ENCODE results near the gene NFATC2. TPM values are rescaled to one million over a fixed set of nuclear protein-coding genes. Genes with fewer than 3 reads are reported as not detected.

Gene NFATC2
- total RNA-seq, 4 donors from 2014 or later = 5.7 to 36.4 (median 12.0) TPM

DNA sequence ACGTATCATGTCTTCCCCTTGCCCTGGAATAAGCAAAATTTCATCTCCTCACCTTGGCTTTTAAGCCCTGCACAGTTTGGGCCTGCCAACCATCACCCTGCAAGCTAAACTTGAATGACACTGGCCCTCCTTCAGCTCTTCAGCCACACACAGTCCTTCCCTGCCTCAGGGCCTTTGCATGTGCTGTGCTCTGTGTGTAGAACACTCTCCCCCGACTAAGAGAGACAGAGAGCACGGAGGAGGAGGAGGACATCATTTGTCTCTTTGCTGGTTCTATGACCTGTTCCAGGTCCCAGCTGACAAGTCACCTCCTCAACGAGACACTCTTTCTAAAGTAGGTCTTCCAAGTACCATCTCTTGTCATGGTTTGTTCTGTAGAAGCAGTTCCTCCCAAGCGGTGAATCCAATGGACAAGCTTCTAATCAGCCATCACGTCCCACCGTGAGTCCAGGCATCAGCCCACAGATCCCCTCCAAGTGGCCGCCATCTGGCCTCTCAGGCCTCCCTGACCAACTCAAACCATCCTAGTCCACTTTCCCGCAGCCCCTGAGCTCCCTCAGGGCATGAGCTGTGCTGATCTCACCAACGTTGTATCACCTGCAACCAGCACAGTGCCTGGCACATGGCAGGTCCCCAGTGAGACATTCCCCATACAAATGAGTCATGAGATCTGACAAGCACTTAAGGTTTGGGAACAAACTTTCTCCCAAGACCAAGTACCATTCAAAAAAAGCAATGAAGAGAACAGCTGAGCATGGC, 30.5 kb downstream of the NFATC2 start:
- Histone ChIP-seq H3K4me1 (no peaks in the 10 kb centered on the region), H3K36me3 (no peaks in the 10 kb centered on the region), H3K9me3 (no peaks in the 10 kb centered on the region), H3K27ac (no peak overlapping the region), H3K27me3 (no peaks in the 10 kb centered on the region), H3K4me3 (no peak overlapping the region)
- intact Hi-C loops (cut with DNase I; ENCODE audit: low total_unique reads) = no loop called here
- TF ChIP-seq POLR2A (IDR thresholded peaks at IDR 0.05) = no peak
- TF ChIP-seq, protein P1, sequence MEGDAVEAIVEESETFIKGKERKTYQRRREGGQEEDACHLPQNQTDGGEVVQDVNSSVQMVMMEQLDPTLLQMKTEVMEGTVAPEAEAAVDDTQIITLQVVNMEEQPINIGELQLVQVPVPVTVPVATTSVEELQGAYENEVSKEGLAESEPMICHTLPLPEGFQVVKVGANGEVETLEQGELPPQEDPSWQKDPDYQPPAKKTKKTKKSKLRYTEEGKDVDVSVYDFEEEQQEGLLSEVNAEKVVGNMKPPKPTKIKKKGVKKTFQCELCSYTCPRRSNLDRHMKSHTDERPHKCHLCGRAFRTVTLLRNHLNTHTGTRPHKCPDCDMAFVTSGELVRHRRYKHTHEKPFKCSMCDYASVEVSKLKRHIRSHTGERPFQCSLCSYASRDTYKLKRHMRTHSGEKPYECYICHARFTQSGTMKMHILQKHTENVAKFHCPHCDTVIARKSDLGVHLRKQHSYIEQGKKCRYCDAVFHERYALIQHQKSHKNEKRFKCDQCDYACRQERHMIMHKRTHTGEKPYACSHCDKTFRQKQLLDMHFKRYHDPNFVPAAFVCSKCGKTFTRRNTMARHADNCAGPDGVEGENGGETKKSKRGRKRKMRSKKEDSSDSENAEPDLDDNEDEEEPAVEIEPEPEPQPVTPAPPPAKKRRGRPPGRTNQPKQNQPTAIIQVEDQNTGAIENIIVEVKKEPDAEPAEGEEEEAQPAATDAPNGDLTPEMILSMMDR (IDR thresholded peaks at IDR 0.05) = no peak
- DNase-seq = no peak

DNA sequence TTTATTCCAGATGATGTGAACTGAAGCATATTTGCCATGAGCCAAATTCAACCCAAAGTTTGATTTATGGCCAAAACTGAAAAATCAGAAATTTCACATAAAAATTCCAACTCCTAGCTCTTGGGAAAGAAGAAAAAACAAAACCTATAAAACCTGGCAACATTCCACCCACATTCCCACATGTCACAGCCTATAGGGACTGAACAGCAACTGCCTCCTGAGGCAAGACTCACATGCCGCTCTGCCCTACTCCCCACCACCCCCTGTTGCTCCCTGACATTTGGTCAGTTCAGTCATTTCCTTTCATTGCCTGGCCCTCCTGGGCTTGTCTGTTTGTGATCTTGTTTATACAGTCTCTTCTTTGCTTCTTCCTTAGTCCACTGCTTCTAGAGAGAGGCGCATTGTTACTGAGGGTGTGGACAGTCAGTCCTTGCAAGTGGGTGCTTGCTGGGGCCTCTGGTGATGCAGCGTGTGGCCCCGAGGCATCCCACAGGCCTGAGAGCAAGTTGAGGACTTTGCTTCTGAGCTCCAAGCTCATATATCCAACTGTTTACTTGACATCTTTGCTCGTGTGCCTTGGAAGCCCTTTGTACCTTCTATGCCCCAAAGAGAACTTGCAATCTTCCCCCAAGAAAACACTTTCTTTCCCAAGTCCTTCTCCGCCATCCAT, 31.4 kb downstream of the NFATC2 start:
- Histone ChIP-seq H3K27ac (no peak overlapping the region), H3K4me3 (no peak overlapping the region), H3K9me3 (no peaks in the 10 kb centered on the region), H3K4me1 (no peaks in the 10 kb centered on the region), H3K27me3 (no peaks in the 10 kb centered on the region), H3K36me3 (no peaks in the 10 kb centered on the region)
- TF ChIP-seq, protein P1 (IDR thresholded peaks at IDR 0.05) = no peak
- no peak for TF ChIP-seq POLR2A (IDR thresholded peaks at IDR 0.05)
- DNase-seq = no peak
- intact Hi-C loops (cut with DNase I; ENCODE audit: low total_unique reads) = no loop called here

DNA sequence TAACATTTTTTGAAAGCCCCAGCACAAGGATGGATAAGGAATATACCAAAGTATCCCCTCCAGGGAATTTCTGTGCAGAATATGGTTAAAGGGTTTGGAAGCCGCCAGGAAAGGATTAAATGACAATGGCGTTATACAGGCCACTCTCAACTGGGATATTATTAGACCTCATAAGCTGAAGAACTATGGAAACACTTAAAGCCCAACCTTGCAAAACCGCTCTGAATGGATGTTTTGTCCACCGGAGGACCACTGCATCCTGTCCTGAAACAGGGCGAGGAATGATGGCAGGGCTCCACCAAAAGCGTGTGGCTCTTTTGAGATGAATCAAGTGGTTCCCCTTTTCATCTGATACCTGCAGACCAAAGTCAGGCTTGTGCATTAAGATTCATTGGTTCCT, 32.4 kb downstream of the NFATC2 start:
- Histone ChIP-seq H3K27me3 (no peaks in the 10 kb centered on the region), H3K36me3 (no peaks in the 10 kb centered on the region), H3K27ac (no peak overlapping the region), H3K9me3 (no peaks in the 10 kb centered on the region), H3K4me3 (no peak overlapping the region), H3K4me1 (no peaks in the 10 kb centered on the region)
- intact Hi-C loops (cut with DNase I; ENCODE audit: low total_unique reads) = no loop called here
- no peak for DNase-seq
- TF ChIP-seq, protein P1 (IDR thresholded peaks at IDR 0.05) = no peak
- TF ChIP-seq POLR2A (IDR thresholded peaks at IDR 0.05) = no peak

DNA sequence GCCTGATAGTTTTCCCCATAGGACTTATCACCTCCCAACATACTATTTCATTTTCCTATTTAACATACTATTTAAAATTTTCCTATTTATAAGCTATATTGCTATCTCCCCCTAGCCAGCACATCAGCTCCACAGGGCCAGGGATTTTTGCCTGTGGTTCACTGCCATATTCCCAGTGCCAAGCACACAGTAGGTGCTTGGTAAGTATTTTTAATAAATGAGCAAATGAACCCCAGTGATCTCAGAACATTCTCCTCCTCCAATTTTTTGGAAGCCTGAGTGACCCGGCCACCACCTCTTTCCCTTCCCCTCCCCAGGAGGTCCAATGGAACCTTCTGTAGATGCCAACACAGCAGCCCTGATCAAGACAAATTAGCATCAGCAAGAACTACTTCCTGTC, 33.3 kb downstream of the NFATC2 start:
- no peaks in the 10 kb centered on the region for H3K36me3 ChIP-seq
- no peaks in the 10 kb centered on the region for H3K4me1 ChIP-seq
- no peak overlapping the region for H3K27ac ChIP-seq
- no peaks in the 10 kb centered on the region for H3K27me3 ChIP-seq
- DNase-seq = no peak
- H3K9me3 ChIP-seq = no peaks in the 10 kb centered on the region
- intact Hi-C loops (cut with DNase I; ENCODE audit: low total_unique reads) = no loop called here
- no peak for TF ChIP-seq POLR2A (IDR thresholded peaks at IDR 0.05)
- TF ChIP-seq, protein P1 (IDR thresholded peaks at IDR 0.05) = no peak
- H3K4me3 ChIP-seq = no peak overlapping the region

DNA sequence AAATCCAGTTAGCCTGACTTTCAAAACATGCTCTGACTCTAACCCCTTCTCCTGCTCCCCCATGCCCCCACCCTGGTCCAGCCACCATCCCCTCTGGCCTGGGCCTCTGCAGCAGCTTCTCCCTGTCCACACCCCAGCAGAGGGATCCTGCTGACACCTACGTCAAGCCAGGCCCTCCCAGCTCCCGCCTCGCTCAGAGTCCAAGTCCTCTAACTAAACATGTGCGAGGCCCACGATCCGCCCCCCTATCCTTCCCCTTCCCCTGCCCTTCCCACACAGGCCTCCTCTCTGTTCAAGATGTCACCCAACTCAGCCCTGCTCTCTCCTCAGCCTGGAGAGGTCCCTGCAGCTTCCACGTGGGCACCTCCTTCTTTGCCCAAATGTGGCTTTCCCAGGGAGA, 33.7 kb downstream of the NFATC2 start:
- Histone ChIP-seq H3K9me3 (no peaks in the 10 kb centered on the region), H3K36me3 (no peaks in the 10 kb centered on the region), H3K4me1 (no peaks in the 10 kb centered on the region), H3K27ac (no peak overlapping the region), H3K4me3 (no peak overlapping the region), H3K27me3 (no peaks in the 10 kb centered on the region)
- intact Hi-C loops (cut with DNase I; ENCODE audit: low total_unique reads) = no loop called here
- TF ChIP-seq POLR2A (IDR thresholded peaks at IDR 0.05) = no peak
- TF ChIP-seq, protein P1 (IDR thresholded peaks at IDR 0.05) = no peak
- no peak for DNase-seq

All from uterus (tissue), 4 donors.